Neural progenitor cell (in vitro differentiated cells): ENCODE measurements around the gene CCL13. TPM values are rescaled to one million over a fixed set of nuclear protein-coding genes. Genes with fewer than 3 reads are reported as not detected.

Experiments
- DNase-seq: peaks from one replicate; pipeline ENCODE4 v3.0.0-alpha.2; 2016; ENCODE audit warnings: low spot score
- H2AFZ ChIP-seq: fragments of 200-600 bp; sonication (generic); replicated peaks from 2 replicates; pipeline ENCODE4 v1.6.1; 2016; ENCODE audit warnings: antibody characterized with exemption
- H3F3A ChIP-seq: fragments of 200-600 bp; sonication (generic); 2 replicates; pipeline ENCODE4 v1.6.1; 2016; ENCODE audit warnings: antibody characterized with exemption, low read depth
- H3K27ac ChIP-seq: fragments of 200-600 bp; sonication (generic); 2 replicates; pipeline ENCODE4 v1.5.1; 2016; ENCODE audit warnings: mild to moderate bottlenecking
- H3K27me3 ChIP-seq: fragments of 200-600 bp; sonication (generic); 2 replicates; pipeline ENCODE4 v1.6.1; 2016; ENCODE audit warnings: mild to moderate bottlenecking, moderate library complexity
- H3K36me3 ChIP-seq: fragments of 200-600 bp; sonication (generic); 2 replicates; pipeline ENCODE4 v1.5.1; 2016
- H3K4me1 ChIP-seq: fragments of 200-600 bp; sonication (generic); 2 replicates; pipeline ENCODE4 v1.6.1; 2016; ENCODE audit warnings: mixed run types
- H3K4me2 ChIP-seq: fragments of 200-600 bp; sonication (generic); 2 replicates; pipeline ENCODE4 v1.6.1; 2016
- H3K4me3 ChIP-seq: fragments of 200-600 bp; sonication (generic); 2 replicates; pipeline ENCODE4 v1.5.1; 2016
- H3K79me2 ChIP-seq: fragments of 200-600 bp; sonication (generic); 2 replicates; pipeline ENCODE4 v1.6.1; 2016; ENCODE audit warnings: low read depth
- H3K9ac ChIP-seq: fragments of 200-600 bp; sonication (generic); 2 replicates; pipeline ENCODE4 v1.6.1; 2016
- H3K9me3 ChIP-seq: fragments of 200-600 bp; sonication (generic); 2 replicates; pipeline ENCODE4 v1.5.1; 2016; ENCODE audit warnings: low read depth
- H4K20me1 ChIP-seq: fragments of 200-600 bp; sonication (generic); 2 replicates; pipeline ENCODE4 v1.6.1; 2016; ENCODE audit warnings: low read depth
- H3K27ac Mint-ChIP-seq: 3 replicates; pipeline ENCODE4 v1.8.0; 2021; ENCODE audit warnings: mixed read lengths
- H3K27me3 Mint-ChIP-seq: 2 replicates; pipeline ENCODE4 v1.8.0; 2022; ENCODE audit warnings: low read depth, mild to moderate bottlenecking, inconsistent platforms, moderate library complexity, mixed read lengths; ENCODE audit not compliant: insufficient read depth
- H3K36me3 Mint-ChIP-seq: 3 replicates; pipeline ENCODE4 v1.8.0; 2021; ENCODE audit warnings: mixed read lengths
- H3K4me1 Mint-ChIP-seq: 3 replicates; pipeline ENCODE4 v1.8.0; 2021; ENCODE audit warnings: mixed read lengths
- H3K4me3 Mint-ChIP-seq: 3 replicates; pipeline ENCODE4 v1.8.0; 2021; ENCODE audit warnings: mild to moderate bottlenecking, moderate library complexity, mixed read lengths
- H3K9me3 Mint-ChIP-seq: 3 replicates; pipeline ENCODE4 v1.8.0; 2020; ENCODE audit warnings: mixed read lengths
- EZH2 ChIP-seq: fragments of 200-600 bp; sonication (generic); IDR thresholded peaks from 2 replicates; pipeline ENCODE4 v1.6.1; 2017; ENCODE audit warnings: antibody characterized with exemption, mild to moderate bottlenecking, moderate library complexity
- EZH2phosphoT487 ChIP-seq: fragments of 200-600 bp; sonication (generic); IDR thresholded peaks from 2 replicates; pipeline ENCODE4 v1.6.1; 2017; ENCODE audit warnings: antibody characterized with exemption
- total RNA-seq: library from RNA; depleted of rRNA; stranded (reverse); fragments of >200 nt; gene quantifications from 2 replicates; pipeline ENCODE4 v1.2.3, GENCODE V29; 2015; ENCODE audit warnings: low replicate concordance
- TF ChIP-seq, protein P1 (sequence below): fragments of 200-600 bp; sonication (generic); IDR thresholded peaks from 2 replicates; pipeline ENCODE4 v1.5.1; 2017; ENCODE audit warnings: antibody characterized with exemption, mild to moderate bottlenecking

Gene CCL13
- total RNA-seq, 1 donor from 2014 or later: not detected

DNA sequence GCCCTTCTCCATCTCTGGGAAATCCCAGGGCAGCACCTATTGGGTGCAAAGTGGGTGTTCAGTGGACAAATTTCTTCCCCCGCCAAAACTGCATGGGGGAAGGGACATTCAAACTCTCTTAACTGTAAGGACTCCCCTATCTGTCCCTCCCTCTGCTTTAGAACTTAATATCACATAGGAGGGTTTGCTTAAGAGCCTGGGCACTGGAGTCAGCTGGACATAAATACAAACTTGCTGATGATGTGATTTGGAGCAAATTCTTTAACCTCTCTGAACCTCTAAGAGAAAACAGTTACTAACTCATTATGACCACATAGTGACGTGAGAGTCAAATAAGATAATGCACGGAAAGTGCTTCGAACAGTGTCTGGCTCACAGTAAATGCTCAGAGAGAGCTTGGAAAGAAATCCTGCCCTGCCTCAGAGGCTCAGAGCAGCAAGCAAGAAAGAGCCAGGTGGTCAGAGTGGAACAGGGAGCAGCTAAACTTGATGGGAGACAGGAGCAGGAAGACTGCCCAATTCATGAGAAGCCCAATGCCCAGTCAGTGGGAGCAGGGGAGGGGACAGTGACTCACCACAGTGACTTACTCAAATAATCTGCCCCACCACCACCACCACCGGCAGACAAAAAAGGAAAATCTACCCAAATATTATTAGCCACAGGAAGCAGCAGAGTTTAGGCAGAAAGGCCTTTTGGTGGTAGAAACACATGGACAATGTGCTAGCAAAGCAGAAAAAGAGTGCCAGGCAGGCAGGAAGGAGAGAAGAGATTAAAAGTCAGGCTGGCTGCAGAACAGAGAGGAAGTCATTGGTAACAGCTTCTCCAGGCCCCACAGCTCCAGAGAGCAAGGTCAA lies 30.6 kb downstream of the CCL13 start:
- Mint-ChIP-seq H3K4me1 (peaks cover 5% of the 10 kb centered on the region), H3K36me3 (no peaks in the 10 kb centered on the region), H3K4me3 (no peak overlapping the region), H3K27ac (no peak overlapping the region), H3K9me3 (no peaks in the 10 kb centered on the region), H3K27me3 (peaks cover 3% of the 10 kb centered on the region)
- H3K79me2 ChIP-seq: no peaks in the 10 kb centered on the region
- H2AFZ ChIP-seq: no peak overlapping the region
- no peak for TF ChIP-seq EZH2phosphoT487
- TF ChIP-seq, protein P1, sequence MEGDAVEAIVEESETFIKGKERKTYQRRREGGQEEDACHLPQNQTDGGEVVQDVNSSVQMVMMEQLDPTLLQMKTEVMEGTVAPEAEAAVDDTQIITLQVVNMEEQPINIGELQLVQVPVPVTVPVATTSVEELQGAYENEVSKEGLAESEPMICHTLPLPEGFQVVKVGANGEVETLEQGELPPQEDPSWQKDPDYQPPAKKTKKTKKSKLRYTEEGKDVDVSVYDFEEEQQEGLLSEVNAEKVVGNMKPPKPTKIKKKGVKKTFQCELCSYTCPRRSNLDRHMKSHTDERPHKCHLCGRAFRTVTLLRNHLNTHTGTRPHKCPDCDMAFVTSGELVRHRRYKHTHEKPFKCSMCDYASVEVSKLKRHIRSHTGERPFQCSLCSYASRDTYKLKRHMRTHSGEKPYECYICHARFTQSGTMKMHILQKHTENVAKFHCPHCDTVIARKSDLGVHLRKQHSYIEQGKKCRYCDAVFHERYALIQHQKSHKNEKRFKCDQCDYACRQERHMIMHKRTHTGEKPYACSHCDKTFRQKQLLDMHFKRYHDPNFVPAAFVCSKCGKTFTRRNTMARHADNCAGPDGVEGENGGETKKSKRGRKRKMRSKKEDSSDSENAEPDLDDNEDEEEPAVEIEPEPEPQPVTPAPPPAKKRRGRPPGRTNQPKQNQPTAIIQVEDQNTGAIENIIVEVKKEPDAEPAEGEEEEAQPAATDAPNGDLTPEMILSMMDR: no peak
- no peak for TF ChIP-seq EZH2
- H4K20me1 ChIP-seq: no peaks in the 10 kb centered on the region
- H3K27ac ChIP-seq: no peak overlapping the region
- no peak overlapping the region for H3K9ac ChIP-seq
- no peak overlapping the region for H3K4me2 ChIP-seq
- H3K9me3 ChIP-seq: no peaks in the 10 kb centered on the region
- no peak for DNase-seq
- H3F3A ChIP-seq: no peaks in the 10 kb centered on the region
- no peaks in the 10 kb centered on the region for H3K27me3 ChIP-seq
- no peaks in the 10 kb centered on the region for H3K4me1 ChIP-seq
- H3K4me3 ChIP-seq: no peak overlapping the region
- H3K36me3 ChIP-seq: no peaks in the 10 kb centered on the region

DNA sequence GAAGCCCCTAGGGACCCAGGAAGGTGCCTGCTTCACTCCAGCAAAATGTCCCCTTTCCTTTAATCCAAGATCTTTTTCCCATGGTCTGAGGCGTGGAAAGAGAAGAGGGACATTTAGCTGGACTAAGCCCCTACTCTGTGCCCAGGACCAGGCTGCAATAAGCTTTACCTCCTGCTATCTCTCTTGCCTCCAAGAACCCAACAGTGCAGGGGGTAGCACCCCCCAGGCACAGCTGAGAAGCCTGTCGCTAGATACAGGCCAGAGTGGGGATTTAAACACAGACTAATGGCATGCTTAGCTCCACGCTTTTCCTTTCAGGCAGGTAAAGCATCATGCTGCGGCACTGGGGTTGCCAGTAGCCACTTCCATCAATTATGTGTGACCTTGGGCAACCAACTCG lies 31.3 kb downstream of the CCL13 start:
- peaks cover 5% of the 10 kb centered on the region for H3K4me1 Mint-ChIP-seq
- no peak overlapping the region for H3K27ac Mint-ChIP-seq
- H3K36me3 Mint-ChIP-seq: no peaks in the 10 kb centered on the region
- H3K27me3 Mint-ChIP-seq: peaks cover 3% of the 10 kb centered on the region
- no peaks in the 10 kb centered on the region for H3K27me3 ChIP-seq
- no peak for TF ChIP-seq EZH2phosphoT487
- no peaks in the 10 kb centered on the region for H3K36me3 ChIP-seq
- H3K4me2 ChIP-seq: no peak overlapping the region
- no peak overlapping the region for H3K27ac ChIP-seq
- no peak for DNase-seq
- H2AFZ ChIP-seq: no peak overlapping the region
- H3K4me3 ChIP-seq: no peak overlapping the region
- H4K20me1 ChIP-seq: no peaks in the 10 kb centered on the region
- H3K9ac ChIP-seq: no peak overlapping the region
- H3K9me3 ChIP-seq: no peaks in the 10 kb centered on the region
- H3K79me2 ChIP-seq: no peaks in the 10 kb centered on the region
- no peak overlapping the region for H3K4me3 Mint-ChIP-seq
- no peaks in the 10 kb centered on the region for H3F3A ChIP-seq
- H3K4me1 ChIP-seq: no peaks in the 10 kb centered on the region
- no peaks in the 10 kb centered on the region for H3K9me3 Mint-ChIP-seq

DNA sequence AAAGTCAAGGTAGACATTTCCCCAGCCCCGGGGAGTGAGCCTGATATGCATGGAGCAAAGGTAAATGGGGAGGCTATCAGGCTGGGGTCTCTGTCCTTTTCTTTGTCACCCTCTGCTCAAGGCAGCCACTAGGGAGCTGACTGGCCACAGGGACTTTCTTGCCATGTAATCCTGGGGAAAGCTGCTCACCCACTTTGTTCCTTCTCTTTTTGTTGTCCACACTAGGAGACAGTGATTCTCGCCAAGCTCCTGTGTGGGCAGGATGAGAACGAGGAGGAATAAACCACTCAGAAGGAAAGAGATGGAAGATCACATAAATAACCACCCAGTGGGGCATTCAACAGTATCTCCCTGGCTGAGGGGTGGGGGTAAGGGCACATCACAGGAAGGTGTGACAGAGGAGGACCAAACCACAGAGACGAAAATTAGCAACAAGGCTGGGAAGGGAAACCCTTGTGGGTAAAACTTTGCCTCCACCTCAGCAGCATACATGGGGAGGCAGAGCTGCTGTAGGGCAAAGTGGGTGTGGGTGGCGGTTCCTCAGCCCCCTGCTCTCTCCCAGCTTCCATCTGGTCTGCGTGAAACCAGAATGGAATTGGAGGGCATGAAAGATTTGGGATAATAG lies 33.0 kb downstream of the CCL13 start:
- Mint-ChIP-seq H3K27me3 (peaks cover 3% of the 10 kb centered on the region), H3K9me3 (no peaks in the 10 kb centered on the region), H3K4me1 (peaks cover 5% of the 10 kb centered on the region), H3K4me3 (no peak overlapping the region), H3K36me3 (no peaks in the 10 kb centered on the region), H3K27ac (no peak overlapping the region)
- H4K20me1 ChIP-seq: no peaks in the 10 kb centered on the region
- H3K9ac ChIP-seq: no peak overlapping the region
- no peaks in the 10 kb centered on the region for H3K9me3 ChIP-seq
- H3K27ac ChIP-seq: no peak overlapping the region
- no peaks in the 10 kb centered on the region for H3K4me1 ChIP-seq
- DNase-seq: no peak
- H3K36me3 ChIP-seq: no peaks in the 10 kb centered on the region
- no peaks in the 10 kb centered on the region for H3K79me2 ChIP-seq
- TF ChIP-seq, protein P1: no peak
- TF ChIP-seq EZH2phosphoT487 (no peak), EZH2 (no peak)
- H3F3A ChIP-seq: no peaks in the 10 kb centered on the region
- no peak overlapping the region for H3K4me2 ChIP-seq
- H3K4me3 ChIP-seq: no peak overlapping the region
- H3K27me3 ChIP-seq: no peaks in the 10 kb centered on the region
- no peak overlapping the region for H2AFZ ChIP-seq

DNA sequence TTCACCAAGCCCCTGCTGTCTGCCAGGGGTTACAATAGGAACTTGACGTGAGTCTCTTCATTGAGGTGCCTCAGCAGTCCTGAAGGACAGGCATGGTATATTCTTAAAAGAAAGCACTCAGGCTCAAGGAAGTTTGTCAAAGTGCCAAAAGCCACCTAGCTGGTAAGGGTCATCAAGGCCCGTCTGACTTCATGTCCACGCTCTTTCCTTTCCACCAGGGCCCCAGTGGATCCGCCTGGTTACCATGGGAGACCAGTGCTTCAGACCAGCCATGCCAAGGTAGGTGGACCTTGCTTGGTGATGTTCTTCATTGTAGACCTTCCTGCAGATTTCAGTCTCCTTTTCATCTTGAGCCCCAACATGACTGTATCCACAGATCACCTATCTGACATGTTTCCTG lies 34.4 kb downstream of the CCL13 start:
- no peak overlapping the region for H2AFZ ChIP-seq
- no peak overlapping the region for H3K4me3 ChIP-seq
- H3K4me2 ChIP-seq: no peak overlapping the region
- H3K9me3 ChIP-seq: no peaks in the 10 kb centered on the region
- peaks cover 5% of the 10 kb centered on the region for H3K4me1 Mint-ChIP-seq
- no peaks in the 10 kb centered on the region for H3K79me2 ChIP-seq
- no peak for DNase-seq
- no peaks in the 10 kb centered on the region for H3F3A ChIP-seq
- H3K9ac ChIP-seq: no peak overlapping the region
- no peak overlapping the region for H3K4me3 Mint-ChIP-seq
- H3K27ac ChIP-seq: no peak overlapping the region
- no peaks in the 10 kb centered on the region for H4K20me1 ChIP-seq
- H3K27me3 Mint-ChIP-seq: peaks cover 3% of the 10 kb centered on the region
- no peak overlapping the region for H3K27ac Mint-ChIP-seq
- H3K9me3 Mint-ChIP-seq: no peaks in the 10 kb centered on the region
- no peaks in the 10 kb centered on the region for H3K36me3 ChIP-seq
- H3K4me1 ChIP-seq: no peaks in the 10 kb centered on the region
- TF ChIP-seq EZH2phosphoT487 (no peak), EZH2 (no peak)
- TF ChIP-seq, protein P1: no peak
- H3K27me3 ChIP-seq: no peaks in the 10 kb centered on the region
- no peaks in the 10 kb centered on the region for H3K36me3 Mint-ChIP-seq
